HepG2 (cell line): ENCODE results near the gene LENEP. TPM values are rescaled to one million over a fixed set of nuclear protein-coding genes. Genes with fewer than 3 reads are reported as not detected.
A peak's percentile ranks its signal among the peaks of the same experiment; 100 is the strongest.

Experiments used
- HIC2 ChIP-seq: sonication (generic); formaldehyde crosslinking; IDR thresholded peaks from 2 replicates; pipeline ENCODE4 v1.9.0; 2022; ENCODE audit warnings: low read depth, missing genetic modification reagents
- KDM5A ChIP-seq: fragments of 200-600 bp; sonication (generic); IDR thresholded peaks from 2 replicates; pipeline ENCODE4 v1.7.0; 2018; ENCODE audit warnings: antibody characterized with exemption, mild to moderate bottlenecking, low read length, borderline replicate concordance
- MAFF ChIP-seq: IDR thresholded peaks from 2 replicates; pipeline ENCODE4 v1.6.1; 2011; ENCODE audit warnings: low read depth, low read length, improper control_type of control experiment
- MBNL3 ChIP-seq: fragments of 250-450 bp; sonication (Bioruptor Pico); conservative IDR thresholded peaks from 2 replicates; pipeline ENCODE4 v1.8.0; 2022; ENCODE audit warnings: mild to moderate bottlenecking, inconsistent platforms
- MIER3 ChIP-seq: IDR thresholded peaks from 2 replicates; pipeline ENCODE4 v1.6.1; 2016; ENCODE audit warnings: missing compliant biosample characterization, borderline replicate concordance
- MXI1 ChIP-seq: IDR thresholded peaks from 3 replicates; pipeline ENCODE4 v1.6.1; 2012; ENCODE audit warnings: low read depth, low read length, inconsistent platforms, borderline replicate concordance
- PBX2 ChIP-seq: IDR thresholded peaks from 2 replicates; pipeline ENCODE4 v1.6.1; 2016; ENCODE audit warnings: control low read depth
- POLR2AphosphoS5 ChIP-seq: IDR thresholded peaks from 2 replicates; pipeline ENCODE4 v1.6.1; 2012; ENCODE audit warnings: low read depth, low read length
- RBFOX2 ChIP-seq: fragments of 200-400 bp; formaldehyde crosslinking; IDR thresholded peaks from 2 replicates; pipeline ENCODE4 v1.6.1; 2017; ENCODE audit warnings: low read depth, mild to moderate bottlenecking, low read length
- YY1 ChIP-seq: IDR thresholded peaks from 2 replicates; pipeline ENCODE4 v1.6.1; 2011; ENCODE audit warnings: low read length, low read depth, moderate library complexity, mild to moderate bottlenecking; ENCODE audit not compliant: insufficient read depth, insufficient replicate concordance
- ZNF329 ChIP-seq: sonication (generic); formaldehyde crosslinking; IDR thresholded peaks from 2 replicates; pipeline ENCODE4 v1.9.0; 2021; ENCODE audit warnings: low read depth, mild to moderate bottlenecking, missing genetic modification reagents
- ZNF572 ChIP-seq: sonication (generic); formaldehyde crosslinking; IDR thresholded peaks from 2 replicates; pipeline ENCODE4 v1.5.1; 2020; ENCODE audit warnings: mild to moderate bottlenecking, missing genetic modification reagents
- ZNF710 ChIP-seq: sonication (generic); formaldehyde crosslinking; IDR thresholded peaks from 2 replicates; pipeline ENCODE4 v1.5.0; 2020; ENCODE audit warnings: mild to moderate bottlenecking, missing genetic modification reagents, borderline replicate concordance
- polyA plus RNA-seq, 8 experiments: library from polyadenylated mRNA; depleted of rRNA in 3 of 8; stranded (reverse) in 7 of 8; unstranded in 1 of 8; fragments of >200 nt; fragmentation: Illumina TruSeq in 4 of 8; extraction: Trizol in 4 of 8; gene quantifications; 2 replicates each; pipeline versions ENCODE4 v1.2.1 to v1.2.3, GENCODE V29; 2011 to 2016; ENCODE audit warnings: low read depth in 4 of 8, missing spikeins in 1 of 8, mixed read lengths in 1 of 8; ENCODE audit not compliant: insufficient read depth in 1 of 8
- total RNA-seq, 5 experiments: library from RNA; depleted of rRNA; stranded (reverse); fragments of >200 nt; fragmentation: Illumina TruSeq; extraction: Trizol; gene quantifications; 2 replicates each; pipeline ENCODE4 v1.2.3, GENCODE V29; 2016; ENCODE audit warnings: low read depth in 1 of 5
- TF ChIP-seq, protein P1 (sequence below): fragments of 450-650 bp; IDR thresholded peaks from 2 replicates; pipeline ENCODE4 v1.6.1; 2016

The LENEP gene
- total and polyA plus RNA-seq, 2 of the 13 experiments (the other 11 are each of a cell fraction or from before 2014, with no cell fraction given): 0.29 TPM; not detected in 1

DNA sequence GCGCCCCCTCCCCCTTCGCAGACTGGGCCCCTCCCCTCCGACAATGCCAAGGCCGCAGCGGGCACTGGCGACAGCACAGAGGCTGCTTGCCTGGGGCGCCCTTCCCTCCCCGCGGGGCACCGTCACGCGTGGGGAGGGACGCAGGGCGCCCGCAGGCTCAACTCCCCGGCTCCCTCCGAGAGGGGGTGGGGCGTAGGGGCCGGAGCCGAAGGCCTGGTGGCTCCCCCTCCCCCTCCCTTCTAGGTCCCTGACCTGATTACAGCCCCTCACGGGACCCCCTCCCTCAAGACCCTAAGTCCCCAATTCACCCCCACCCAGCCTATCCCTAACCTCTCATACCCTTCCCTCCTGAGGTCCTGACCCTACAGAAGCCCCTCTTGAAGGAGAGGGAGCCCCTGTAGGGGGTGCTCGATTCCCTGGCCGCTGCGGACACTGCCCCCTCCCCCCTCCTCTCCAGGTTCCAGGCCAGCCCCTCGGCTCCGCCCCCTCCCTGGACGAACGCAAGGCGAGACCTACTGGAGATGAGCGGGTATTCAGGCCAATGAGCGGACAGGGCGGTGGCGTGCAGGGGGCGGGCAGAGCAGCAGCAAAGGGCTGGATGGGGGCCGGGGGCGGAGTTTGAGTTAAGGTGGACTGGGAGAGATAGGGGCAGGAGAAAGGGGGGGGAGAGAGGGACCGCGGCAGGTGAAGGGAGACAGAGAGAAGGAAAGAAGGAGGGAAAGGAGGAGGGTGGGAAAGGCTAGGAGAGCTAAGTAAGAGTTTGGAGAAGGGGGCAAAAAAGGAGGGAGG is 8.5 kb downstream of the LENEP start (continued):
- TF ChIP-seq, protein P1, sequence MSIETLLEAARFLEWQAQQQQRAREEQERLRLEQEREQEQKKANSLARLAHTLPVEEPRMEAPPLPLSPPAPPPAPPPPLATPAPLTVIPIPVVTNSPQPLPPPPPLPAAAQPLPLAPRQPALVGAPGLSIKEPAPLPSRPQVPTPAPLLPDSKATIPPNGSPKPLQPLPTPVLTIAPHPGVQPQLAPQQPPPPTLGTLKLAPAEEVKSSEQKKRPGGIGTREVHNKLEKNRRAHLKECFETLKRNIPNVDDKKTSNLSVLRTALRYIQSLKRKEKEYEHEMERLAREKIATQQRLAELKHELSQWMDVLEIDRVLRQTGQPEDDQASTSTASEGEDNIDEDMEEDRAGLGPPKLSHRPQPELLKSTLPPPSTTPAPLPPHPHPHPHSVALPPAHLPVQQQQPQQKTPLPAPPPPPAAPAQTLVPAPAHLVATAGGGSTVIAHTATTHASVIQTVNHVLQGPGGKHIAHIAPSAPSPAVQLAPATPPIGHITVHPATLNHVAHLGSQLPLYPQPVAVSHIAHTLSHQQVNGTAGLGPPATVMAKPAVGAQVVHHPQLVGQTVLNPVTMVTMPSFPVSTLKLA: peak; percentile 59; the same call in 1 of the 2 replicates
- TF ChIP-seq ZNF710 (CRISPR knock-in tag) (peak; percentile 88; the same call in 1 of the 2 replicates), MAFF (no peak), KDM5A (peak; percentile 78), HIC2 (CRISPR knock-in tag) (0 out of 2 replicates have a peak, but pooled peaks have one; percentile 47), POLR2AphosphoS5 (peak; percentile 64; the same call in 1 of the 2 replicates), RBFOX2 (peak; percentile 77; the same call in 1 of the 2 replicates), MXI1 (peak; percentile 52; the same call in 1 of the 3 replicates), MIER3 (CRISPR knock-in tag) (no peak), YY1 (peak; percentile 11), MBNL3 (CRISPR knock-in tag) (no peak), PBX2 (CRISPR knock-in tag) (peak; percentile 89), ZNF572 (CRISPR knock-in tag) (no peak), ZNF329 (no peak)
